Anterior cingulate cortex (tissue), 58 donors: ENCODE data around the gene PTPRJ.

ENCODE experiments used
- DNase-seq, 58 donors: peaks; one replicate each; lab custom pipeline; 2025; lab: John Stamatoyannopoulos, UW

Gene PTPRJ

GRCh38 chr11:48083421-48083820 lies 103.1 kb downstream of the PTPRJ start:
- no peak for DNase-seq

GRCh38 chr11:48085688-48086087 lies 105.3 kb downstream of the PTPRJ start:
- DNase-seq, result no peak

- no peak for DNase-seq
These were observed 107.1 kb downstream of the PTPRJ start for GRCh38 chr11:48087422-48087821.

GRCh38 chr11:48087974-48088681 lies 107.8 kb downstream of the PTPRJ start:
- DNase-seq, result peak in 1 of 58 donors; percentile 40

GRCh38 chr11:48088682-48089050 lies 108.3 kb downstream of the PTPRJ start:
- no peak for DNase-seq

GRCh38 chr11:48090174-48090573 lies 109.8 kb downstream of the PTPRJ start:
- DNase-seq, result no peak

- no peak for DNase-seq
These were observed 111.2 kb downstream of the PTPRJ start for GRCh38 chr11:48091426-48092102.

GRCh38 chr11:48093323-48093722 lies 113.0 kb downstream of the PTPRJ start:
- DNase-seq, result no peak

- no peak for DNase-seq
These were observed 113.7 kb downstream of the PTPRJ start for GRCh38 chr11:48093795-48094642.

GRCh38 chr11:48094643-48095339 lies 114.4 kb downstream of the PTPRJ start:
- DNase-seq, result peak in 13 of 58 donors; percentile 28 to 87 (median 42)

- peak in 1 of 58 donors; percentile 31 for DNase-seq
These were observed 115.6 kb downstream of the PTPRJ start for GRCh38 chr11:48095779-48096470.

- no peak for DNase-seq
These were observed 116.5 kb downstream of the PTPRJ start for GRCh38 chr11:48096588-48097525.

GRCh38 chr11:48098024-48098423 lies 117.7 kb downstream of the PTPRJ start:
- no peak for DNase-seq

GRCh38 chr11:48099916-48100446 lies 119.6 kb downstream of the PTPRJ start:
- no peak for DNase-seq

GRCh38 chr11:48101044-48101733 lies 120.8 kb downstream of the PTPRJ start:
- DNase-seq, result no peak

- peak in 4 of 58 donors; percentile 13 to 34 (median 30) for DNase-seq
These were observed 121.6 kb downstream of the PTPRJ start for GRCh38 chr11:48101958-48102357.

GRCh38 chr11:48103621-48104567 lies 123.5 kb downstream of the PTPRJ start:
- peak in 14 of 58 donors; percentile 31 to 82 (median 36) for DNase-seq
